Stimulated activated CD4-positive, alpha-beta T cell treated with anti-CD3 and anti-CD28 coated beads, Interleukin-12 subunit alpha, Interleukin-12 subunit beta, amount 100 ng/mL, for 24 hours (primary cell): ENCODE measurements around the gene MYO5B.

Source experiments
- DNase-seq, 2 experiments: peaks; one replicate each; pipeline ENCODE4 v3.0.0-alpha.2; 2020; ENCODE audit warnings: low read depth in 2 of 2

The MYO5B gene

DNA sequence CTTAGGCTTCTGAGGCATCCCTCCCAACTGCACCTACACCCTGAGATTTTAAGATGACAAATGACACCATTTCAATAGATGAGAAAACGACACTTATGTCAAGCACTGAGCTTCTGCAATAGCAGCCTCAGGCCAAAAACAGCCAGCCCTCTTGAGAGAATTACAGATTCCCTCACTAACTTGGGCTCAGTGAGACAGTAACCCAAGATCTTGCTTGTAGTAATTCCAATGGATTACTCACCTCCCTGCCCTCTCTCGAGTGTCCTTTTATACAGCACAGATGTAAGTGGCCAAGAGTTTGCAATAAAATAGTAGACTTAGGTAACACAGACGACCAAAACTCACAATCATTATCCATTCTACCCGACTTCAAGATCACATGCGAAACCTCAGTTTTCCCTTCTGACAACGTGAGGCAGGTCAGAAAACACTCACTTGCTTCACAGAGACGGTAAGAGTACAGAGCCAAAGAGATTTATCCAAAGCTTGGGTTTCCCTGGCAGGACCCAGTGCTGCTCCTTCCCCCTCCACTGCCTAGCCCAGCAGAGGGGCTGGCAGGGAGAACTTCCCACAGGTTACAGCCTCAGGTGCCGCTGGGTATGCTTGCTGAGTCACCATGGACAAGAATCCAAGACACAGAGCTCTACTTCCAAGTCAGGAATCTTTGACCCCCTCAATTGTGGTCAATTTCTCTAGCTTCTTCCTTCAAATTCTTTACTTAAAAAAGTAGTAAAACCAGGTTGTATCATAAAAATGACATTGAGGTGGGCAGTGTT is 181.4 kb downstream of the MYO5B start:
- DNase-seq, result no peak

GRCh38 chr18:50011813-50012435 is 183.0 kb downstream of the MYO5B start:
- no peak for DNase-seq

- peak; percentile 1 to 14 for DNase-seq
Observed at GRCh38 chr18:50009773-50010335, 185.1 kb downstream of the MYO5B start.

GRCh38 chr18:50008306-50008705 is 186.6 kb downstream of the MYO5B start:
- no peak for DNase-seq

DNA sequence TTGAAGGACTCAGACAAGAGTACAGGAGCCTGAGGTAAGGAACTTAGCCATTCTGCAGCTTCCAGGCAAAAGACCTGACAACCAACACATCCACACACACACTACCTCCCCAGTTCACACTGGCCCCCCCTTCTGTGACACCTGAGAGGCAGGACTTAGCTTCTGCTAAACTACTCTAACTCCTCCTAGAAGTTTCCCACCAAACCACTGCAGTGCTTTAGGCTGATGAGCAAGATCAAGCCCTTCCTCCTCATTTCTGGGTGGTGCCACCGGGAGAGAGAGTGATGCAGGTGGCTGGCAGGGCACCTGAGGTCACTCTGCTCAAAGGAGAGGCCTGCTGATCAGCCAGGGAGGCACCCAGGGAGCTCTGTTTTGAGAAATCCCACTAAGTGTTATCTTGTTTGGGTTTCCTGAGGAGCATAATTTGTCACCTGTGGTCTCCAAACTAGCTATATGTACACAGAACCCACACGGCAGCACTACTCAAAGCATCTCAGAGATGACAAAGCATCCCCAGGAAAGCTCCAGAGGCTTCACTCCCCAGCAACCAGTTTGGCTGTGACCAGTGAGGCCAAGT is 188.4 kb downstream of the MYO5B start:
- DNase-seq, result no peak

GRCh38 chr18:50004013-50004412 is 190.9 kb downstream of the MYO5B start:
- no peak for DNase-seq

DNA sequence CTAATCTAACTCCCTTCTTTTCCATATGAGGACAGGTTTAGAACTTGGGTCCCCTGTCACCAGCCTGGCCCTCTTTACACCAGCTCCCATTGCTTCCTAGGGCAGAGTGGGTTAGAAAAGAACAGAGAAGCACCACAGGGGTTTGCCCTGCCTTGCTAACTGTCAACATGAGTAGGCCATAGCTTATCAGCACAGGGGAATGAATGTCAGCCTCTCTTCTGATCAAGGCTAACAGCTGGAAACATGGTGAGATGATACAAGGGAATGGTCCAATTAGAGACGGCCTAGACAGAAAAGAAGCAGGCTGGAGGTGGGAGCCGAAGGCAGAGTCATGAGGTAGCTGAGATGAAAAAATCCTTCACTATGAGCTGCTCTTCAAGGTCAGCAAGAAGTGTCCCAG is 192.2 kb downstream of the MYO5B start:
- no peak for DNase-seq

DNA sequence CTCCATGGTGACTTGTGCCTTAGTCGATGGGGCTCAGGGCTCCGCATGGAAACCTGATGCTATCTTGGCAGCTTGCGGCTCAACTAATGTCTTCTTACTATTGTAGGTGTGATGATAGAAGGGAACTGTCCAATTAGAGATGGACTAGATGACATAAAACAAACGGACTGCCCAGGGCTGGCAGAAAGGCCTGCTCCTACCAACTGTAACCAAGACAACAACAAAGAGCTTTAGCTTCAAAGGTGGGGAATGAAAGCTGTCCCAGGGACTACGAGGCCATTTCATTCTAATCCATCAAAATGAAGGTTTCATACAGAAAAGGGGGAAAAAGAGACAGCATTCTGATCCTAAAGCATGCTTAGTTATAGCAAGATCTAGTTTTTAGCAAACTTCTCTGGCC is 194.7 kb downstream of the MYO5B start:
- DNase-seq, result no peak

DNA sequence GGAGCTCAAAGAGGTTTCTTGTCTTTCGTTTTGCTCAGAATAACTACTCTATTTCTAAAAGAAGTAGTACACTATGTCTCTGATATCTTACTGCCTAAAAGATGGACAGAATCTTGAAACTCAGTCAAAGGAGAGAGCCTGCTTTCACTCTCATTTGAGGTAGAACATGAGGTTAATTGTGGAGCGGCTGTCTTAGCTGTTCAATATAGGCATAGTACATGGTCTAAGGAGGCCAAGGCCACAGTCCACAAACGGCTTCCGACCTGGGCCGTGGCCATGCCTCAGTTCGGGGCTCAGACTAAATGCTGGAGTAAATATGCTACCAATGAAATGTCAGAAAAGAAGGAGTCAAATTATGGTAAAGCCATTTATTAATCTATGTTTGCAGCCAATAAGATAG is 195.8 kb downstream of the MYO5B start:
- no peak for DNase-seq

DNA sequence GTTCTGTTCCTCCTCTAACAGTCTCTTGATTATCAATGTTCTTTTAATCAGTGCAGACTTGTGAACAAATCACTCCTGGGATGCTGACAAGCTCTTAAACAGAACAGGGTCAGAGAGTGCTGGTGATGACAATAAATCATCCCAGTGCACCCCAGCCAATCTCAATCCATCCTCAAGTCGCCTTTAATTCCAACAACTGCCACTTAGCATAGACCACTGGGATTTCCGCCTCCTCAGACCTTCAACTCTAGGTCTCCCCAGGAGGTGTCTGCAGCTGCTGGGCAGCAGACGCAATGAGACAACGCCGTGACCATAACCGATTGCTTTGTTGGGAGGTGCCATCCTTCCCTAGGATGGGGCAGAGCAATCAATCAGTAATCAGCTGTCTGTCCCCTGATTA is 197.4 kb downstream of the MYO5B start:
- DNase-seq, result no peak

GRCh38 chr18:49994410-49994809 is 200.5 kb downstream of the MYO5B start:
- no peak for DNase-seq

DNA sequence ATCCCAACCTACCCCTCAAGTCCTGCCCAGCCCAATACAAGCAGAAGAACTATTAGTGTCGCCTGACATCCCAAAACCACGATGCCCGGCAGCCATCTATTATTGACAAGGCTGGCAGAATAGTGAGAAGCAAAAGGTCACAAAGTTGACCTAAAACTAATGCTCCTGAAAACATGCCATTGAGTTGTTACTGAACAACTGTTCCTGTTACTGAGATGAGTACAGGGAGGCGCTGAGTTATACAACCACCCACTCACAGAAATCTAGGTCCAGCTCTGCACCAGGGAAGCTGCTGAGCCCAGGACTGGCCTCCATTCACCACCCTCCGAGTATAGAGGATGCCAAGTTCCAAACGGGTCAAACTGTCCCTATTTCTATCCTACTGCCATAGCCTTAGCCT is 201.6 kb downstream of the MYO5B start:
- DNase-seq, result no peak

GRCh38 chr18:49988733-49989132 is 206.2 kb downstream of the MYO5B start:
- DNase-seq, result no peak

GRCh38 chr18:49988101-49988500 is 206.8 kb downstream of the MYO5B start:
- no peak for DNase-seq

DNA sequence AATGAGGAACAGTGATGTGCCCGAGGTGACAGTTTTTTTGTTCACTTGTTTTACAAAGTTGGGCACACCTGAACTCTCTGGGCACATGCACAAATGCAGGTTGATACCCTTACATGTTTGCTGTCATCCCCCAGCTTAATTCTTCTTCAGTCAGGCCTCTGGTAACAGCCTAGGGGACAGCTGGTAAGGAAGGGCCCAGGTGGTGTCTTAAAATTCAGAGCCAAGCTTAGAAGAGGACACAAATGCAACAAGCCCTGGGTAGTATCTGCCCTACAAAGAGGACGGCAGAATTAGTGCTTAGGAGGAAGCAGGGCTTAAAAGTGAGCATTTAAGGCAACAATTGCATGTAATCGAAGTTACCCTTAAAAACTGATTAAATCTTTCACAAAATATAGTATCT is 209.7 kb downstream of the MYO5B start:
- DNase-seq, result no peak

DNA sequence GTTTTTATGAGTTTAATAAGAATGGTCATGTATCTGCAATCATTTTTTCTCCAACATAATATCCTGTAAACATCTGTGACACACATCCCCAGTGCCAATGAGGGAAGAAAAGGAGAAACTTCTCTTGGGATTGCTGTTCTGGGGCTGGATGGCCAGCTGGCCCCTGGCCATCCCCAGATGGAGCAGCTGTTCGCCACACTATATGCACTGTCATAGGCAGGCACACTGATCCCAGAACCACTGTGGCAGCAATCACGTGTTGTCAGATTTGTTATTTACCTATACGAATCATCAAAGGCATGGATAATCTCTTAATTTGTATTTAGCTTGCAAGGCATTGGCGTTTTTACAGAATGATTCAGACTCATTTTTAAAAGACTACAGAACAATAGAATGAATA is 214.1 kb downstream of the MYO5B start:
- no peak for DNase-seq

DNA sequence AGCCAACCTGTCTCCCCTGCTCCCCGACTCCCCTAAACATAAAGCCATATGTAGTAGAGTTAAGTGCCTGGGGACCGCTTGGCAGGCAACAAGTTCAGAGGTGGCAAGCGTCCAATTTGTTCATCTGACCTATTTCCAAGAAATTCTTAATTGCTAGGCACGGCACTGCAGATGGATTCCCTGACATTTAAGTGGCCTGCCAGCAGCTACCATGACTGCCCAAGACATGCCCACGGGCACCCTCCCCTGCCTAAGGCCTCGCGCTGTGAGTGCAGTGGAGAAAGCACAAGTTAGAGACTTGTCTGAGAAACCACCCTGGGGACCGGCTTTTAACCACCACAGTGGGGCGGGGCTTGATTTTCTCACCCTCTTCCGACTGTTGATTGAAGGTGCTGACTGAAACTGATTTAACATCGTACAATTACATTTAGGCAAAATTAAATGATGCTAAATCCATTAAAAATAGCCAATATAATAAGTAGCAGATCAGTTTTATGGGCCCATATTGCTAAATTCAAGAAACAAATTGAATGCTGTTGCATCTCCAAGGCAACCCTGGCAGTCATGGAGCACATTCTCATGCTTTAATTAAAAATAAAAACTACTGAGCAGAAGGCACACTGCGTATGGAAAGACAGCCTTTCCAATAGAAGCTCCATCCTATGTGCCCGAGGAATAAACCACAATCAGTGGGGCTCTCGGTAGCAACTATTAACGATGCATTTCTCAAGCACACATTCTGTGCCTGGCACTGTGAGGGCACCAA is 218.0 kb downstream of the MYO5B start:
- no peak for DNase-seq

GRCh38 chr18:49976001-49976400 is 218.9 kb downstream of the MYO5B start:
- DNase-seq, result no peak

DNA sequence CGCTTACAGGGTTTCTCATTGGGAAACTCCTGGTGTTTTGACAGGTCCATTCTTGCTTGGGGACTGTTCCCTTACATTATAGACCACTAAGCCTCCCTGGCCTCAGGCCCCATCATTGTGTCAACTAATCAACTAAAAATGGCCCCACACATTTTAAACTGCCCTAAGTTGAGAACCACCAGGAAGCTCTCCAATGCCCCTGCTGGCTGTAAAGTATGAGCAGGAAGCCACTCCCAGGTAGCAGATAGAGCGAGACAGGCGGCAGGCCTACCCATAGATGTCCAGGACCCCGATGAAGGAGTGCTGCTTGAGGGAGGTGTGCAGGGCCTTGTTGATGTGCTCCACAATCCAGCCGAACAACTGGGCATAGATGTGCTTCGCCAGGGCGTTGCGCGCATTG is 220.9 kb downstream of the MYO5B start:
- no peak for DNase-seq

- DNase-seq, result no peak
Observed at GRCh38 chr18:49973592-49973991, 221.4 kb downstream of the MYO5B start.

DNA sequence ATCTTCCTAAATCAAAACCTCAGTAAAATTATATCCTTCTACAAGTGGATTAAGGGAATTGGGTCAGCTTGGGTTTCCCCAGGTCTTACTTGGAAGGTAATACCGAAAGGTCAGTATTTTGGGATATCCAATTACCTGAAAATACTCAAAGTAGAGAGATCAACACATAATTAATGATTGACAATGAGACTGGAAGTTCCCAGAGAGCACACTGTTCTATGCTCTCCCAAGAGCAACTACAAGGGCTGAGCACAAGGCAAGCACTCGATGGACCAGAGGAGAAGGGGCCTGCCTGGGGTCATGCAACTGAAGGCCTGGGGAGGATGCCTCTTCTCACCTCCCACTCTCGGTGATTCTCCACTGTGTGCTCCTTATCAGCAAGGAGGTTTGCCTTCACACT is 222.4 kb downstream of the MYO5B start:
- DNase-seq, result no peak

GRCh38 chr18:49971462-49971861 is 223.5 kb downstream of the MYO5B start:
- DNase-seq, result no peak
